GM12892 (cell line): Measurements from ENCODE around the gene CORO1C.

ENCODE experiments used
- POLR2A ChIP-seq: IDR thresholded peaks from 2 replicates; pipeline ENCODE4 v1.6.1; 2011; ENCODE audit warnings: low read depth, low read length, control low read depth
- POLR2AphosphoS5 ChIP-seq: IDR thresholded peaks from 2 replicates; pipeline ENCODE4 v1.6.1; 2011; ENCODE audit warnings: low read depth, low read length, control low read depth
- TAF1 ChIP-seq: IDR thresholded peaks from 2 replicates; pipeline ENCODE4 v1.6.1; 2011; ENCODE audit warnings: low read depth, mild to moderate bottlenecking, control low read depth, low read length, borderline replicate concordance

DNA sequence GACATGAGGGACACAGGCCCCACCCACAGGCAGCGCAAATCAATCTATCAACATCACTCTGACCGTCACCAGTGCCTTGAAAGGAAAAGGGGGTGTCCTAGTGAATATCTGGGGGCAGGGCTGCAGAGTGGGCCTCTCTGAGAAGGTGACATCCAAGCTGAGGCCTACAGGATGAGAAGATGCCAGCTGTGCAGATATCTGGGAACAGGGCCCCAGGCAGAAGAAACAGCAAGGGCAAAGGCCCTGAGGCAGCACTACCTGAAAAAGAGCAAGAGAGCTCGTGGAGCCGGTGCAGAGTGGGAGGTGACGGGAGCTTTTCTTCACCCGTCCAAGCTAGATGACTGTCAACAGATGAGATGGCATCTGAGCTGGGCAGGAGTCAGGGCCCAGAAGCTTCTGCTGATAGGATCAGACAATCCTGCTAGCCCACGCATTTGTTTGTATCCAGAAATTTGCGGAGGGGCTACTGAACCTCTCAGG, 120.9 kb downstream of the CORO1C start:
- TF ChIP-seq POLR2AphosphoS5 (no peak), POLR2A (no peak), TAF1 (no peak)
